K562 (cell line): Measurements from ENCODE around the gene CD82. TPM values are rescaled to one million over a fixed set of nuclear protein-coding genes. Genes with fewer than 3 reads are reported as not detected.

Experiments used
- COPS2 ChIP-seq: fragments of 450-650 bp; conservative IDR thresholded peaks from 2 replicates; pipeline ENCODE4 v1.6.1; 2016; ENCODE audit warnings: mild to moderate bottlenecking, moderate library complexity
- MCM7 ChIP-seq, 2 experiments: fragments of 450-650 bp; IDR thresholded peaks; 2 replicates each; pipeline ENCODE4 v1.6.1; 2016 to 2018
- PRPF4 ChIP-seq: fragments of 200-400 bp; formaldehyde crosslinking; IDR thresholded peaks from one replicate; pipeline ENCODE4 v1.6.1; 2017; ENCODE audit warnings: low read length, low read depth, mild to moderate bottlenecking; ENCODE audit not compliant: insufficient read depth, poor library complexity, severe bottlenecking
- ZNF174 ChIP-seq: fragments of 250-450 bp; sonication (Bioruptor Pico); IDR thresholded peaks from 2 replicates; pipeline ENCODE4 v1.4.0; 2020; ENCODE audit warnings: mild to moderate bottlenecking
- ZNF175 ChIP-seq: fragments of 200-800 bp; sonication (Bioruptor generic); IDR thresholded peaks from 2 replicates; pipeline ENCODE4 v1.6.1; 2016; ENCODE audit warnings: low read depth, mild to moderate bottlenecking, missing genetic modification characterization, missing compliant biosample characterization
- polyA plus RNA-seq, 8 experiments: library from polyadenylated mRNA; depleted of rRNA in 4 of 8; stranded (reverse) in 5 of 8; unstranded in 3 of 8; fragments of >200 nt; fragmentation: Nextera tagmentation in 2 of 8; fragmentation: Illumina TruSeq in 1 of 8; extraction: Ambion mirVana in 2 of 8; extraction: Trizol in 1 of 8; gene quantifications; 2 replicates each; pipeline versions ENCODE4 v1.2.1 to v1.2.3, GENCODE V29; 2011 to 2014; ENCODE audit warnings: inconsistent platforms in 1 of 8, missing spikeins in 1 of 8
- total RNA-seq, 7 experiments: library from RNA; depleted of rRNA in 6 of 7; stranded (reverse); fragments of >200 nt in 6 of 7; fragmentation: Illumina TruSeq in 2 of 7; extraction: Trizol in 2 of 7; gene quantifications; 2 replicates each; pipeline versions ENCODE4 v1.2.1 to v1.2.3, GENCODE V29; 2011 to 2021; ENCODE audit warnings: low replicate concordance in 1 of 7
- TF ChIP-seq, protein P1 (sequence below): fragments of 450-650 bp; IDR thresholded peaks from 2 replicates; pipeline ENCODE4 v1.6.1; 2016; ENCODE audit warnings: low read depth
- TF ChIP-seq, protein P2 (sequence below): fragments of 250-450 bp; sonication (Bioruptor Pico); IDR thresholded peaks from 2 replicates; pipeline ENCODE4 v1.4.0; 2020; ENCODE audit warnings: mild to moderate bottlenecking
- TF ChIP-seq, protein P3 (sequence below), 2 experiments: fragments of 450-650 bp; IDR thresholded peaks; 2 replicates each; pipeline ENCODE4 v1.6.1; 2018; ENCODE audit warnings: mild to moderate bottlenecking in 2 of 2, low read depth in 1 of 2; ENCODE audit not compliant: partially characterized antibody in 2 of 2
- TF ChIP-seq, protein P4 (sequence below): fragments of 250-450 bp; sonication (Bioruptor Pico); IDR thresholded peaks from 2 replicates; pipeline ENCODE4 v1.4.0; 2020; ENCODE audit warnings: mild to moderate bottlenecking, moderate library complexity
- TF ChIP-seq, protein P5 (sequence below), 3 experiments: fragments of 200-800 bp in 1 of 3; sonication (Bioruptor generic) in 1 of 3; sonication (generic) in 1 of 3; formaldehyde crosslinking in 1 of 3; IDR thresholded peaks; 2 replicates each; pipeline versions ENCODE4 v1.6.1 to v1.8.0; 2016 to 2022; ENCODE audit warnings: mild to moderate bottlenecking in 2 of 3, missing compliant biosample characterization in 2 of 3, missing genetic modification characterization in 2 of 3, missing genetic modification reagents in 1 of 3

CD82 gene
- total and polyA plus RNA-seq, 9 of the 15 experiments (the other 6 are each of a cell fraction or from before 2014, with no cell fraction given), result 0.27 to 9.4 (median 3.0) TPM

DNA sequence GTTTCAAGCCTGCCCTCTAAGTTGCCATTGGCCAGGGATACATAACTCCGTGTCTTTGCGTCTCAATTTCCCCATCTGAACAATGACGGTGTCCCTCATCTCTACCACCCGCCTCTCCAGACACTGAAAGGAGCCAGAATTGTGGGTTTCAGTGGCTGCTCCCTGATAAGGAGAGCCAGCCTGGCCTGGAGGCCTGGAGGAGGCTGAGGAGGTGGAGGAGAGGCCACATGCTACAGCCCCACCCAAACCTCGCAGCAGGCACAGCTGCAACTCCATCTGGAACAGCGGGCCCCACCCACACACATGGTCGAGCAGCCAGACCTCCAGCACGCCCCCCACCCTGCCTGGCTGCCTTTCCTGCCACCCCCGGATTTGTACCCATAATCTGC, 34.4 kb upstream of the CD82 start (continued):
- TF ChIP-seq, protein P1, sequence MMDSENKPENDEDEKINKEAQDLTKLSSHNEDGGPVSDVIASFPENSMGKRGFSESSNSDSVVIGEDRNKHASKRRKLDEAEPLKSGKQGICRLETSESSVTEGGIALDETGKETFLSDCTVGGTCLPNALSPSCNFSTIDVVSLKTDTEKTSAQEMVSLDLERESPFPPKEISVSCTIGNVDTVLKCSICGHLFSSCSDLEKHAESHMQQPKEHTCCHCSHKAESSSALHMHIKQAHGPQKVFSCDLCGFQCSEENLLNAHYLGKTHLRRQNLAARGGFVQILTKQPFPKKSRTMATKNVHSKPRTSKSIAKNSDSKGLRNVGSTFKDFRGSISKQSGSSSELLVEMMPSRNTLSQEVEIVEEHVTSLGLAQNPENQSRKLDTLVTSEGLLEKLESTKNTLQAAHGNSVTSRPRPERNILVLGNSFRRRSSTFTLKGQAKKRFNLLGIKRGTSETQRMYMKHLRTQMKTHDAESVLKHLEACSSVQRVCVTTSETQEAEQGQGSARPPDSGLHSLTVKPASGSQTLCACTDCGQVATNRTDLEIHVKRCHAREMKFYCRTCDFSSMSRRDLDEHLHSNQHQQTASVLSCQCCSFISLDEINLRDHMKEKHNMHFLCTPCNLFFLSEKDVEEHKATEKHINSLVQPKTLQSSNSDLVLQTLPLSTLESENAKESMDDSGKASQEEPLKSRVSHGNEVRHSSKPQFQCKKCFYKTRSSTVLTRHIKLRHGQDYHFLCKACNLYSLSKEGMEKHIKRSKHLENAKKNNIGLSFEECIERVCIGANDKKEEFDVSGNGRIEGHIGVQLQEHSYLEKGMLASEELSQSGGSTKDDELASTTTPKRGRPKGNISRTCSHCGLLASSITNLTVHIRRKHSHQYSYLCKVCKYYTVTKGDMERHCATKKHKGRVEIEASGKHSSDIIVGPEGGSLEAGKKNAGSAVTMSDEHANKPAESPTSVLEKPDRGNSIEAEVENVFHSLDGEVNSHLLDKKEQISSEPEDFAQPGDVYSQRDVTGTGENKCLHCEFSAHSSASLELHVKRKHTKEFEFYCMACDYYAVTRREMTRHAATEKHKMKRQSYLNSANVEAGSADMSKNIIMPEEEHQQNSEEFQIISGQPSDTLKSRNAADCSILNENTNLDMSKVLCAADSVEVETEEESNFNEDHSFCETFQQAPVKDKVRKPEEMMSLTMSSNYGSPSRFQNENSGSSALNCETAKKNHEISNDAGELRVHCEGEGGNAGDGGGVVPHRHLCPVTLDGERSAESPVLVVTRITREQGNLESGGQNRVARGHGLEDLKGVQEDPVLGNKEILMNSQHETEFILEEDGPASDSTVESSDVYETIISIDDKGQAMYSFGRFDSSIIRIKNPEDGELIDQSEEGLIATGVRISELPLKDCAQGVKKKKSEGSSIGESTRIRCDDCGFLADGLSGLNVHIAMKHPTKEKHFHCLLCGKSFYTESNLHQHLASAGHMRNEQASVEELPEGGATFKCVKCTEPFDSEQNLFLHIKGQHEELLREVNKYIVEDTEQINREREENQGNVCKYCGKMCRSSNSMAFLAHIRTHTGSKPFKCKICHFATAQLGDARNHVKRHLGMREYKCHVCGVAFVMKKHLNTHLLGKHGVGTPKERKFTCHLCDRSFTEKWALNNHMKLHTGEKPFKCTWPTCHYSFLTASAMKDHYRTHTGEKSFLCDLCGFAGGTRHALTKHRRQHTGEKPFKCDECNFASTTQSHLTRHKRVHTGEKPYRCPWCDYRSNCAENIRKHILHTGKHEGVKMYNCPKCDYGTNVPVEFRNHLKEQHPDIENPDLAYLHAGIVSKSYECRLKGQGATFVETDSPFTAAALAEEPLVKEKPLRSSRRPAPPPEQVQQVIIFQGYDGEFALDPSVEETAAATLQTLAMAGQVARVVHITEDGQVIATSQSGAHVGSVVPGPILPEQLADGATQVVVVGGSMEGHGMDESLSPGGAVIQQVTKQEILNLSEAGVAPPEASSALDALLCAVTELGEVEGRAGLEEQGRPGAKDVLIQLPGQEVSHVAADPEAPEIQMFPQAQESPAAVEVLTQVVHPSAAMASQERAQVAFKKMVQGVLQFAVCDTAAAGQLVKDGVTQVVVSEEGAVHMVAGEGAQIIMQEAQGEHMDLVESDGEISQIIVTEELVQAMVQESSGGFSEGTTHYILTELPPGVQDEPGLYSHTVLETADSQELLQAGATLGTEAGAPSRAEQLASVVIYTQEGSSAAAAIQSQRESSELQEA, result no peak
- TF ChIP-seq ZNF174 (CRISPR knock-in tag) (no peak), PRPF4 (no peak), MCM7 (IDR thresholded peaks at IDR 0.05) (no peak), ZNF175 (CRISPR knock-in tag) (no peak), COPS2 (no peak)
- TF ChIP-seq, protein P2, sequence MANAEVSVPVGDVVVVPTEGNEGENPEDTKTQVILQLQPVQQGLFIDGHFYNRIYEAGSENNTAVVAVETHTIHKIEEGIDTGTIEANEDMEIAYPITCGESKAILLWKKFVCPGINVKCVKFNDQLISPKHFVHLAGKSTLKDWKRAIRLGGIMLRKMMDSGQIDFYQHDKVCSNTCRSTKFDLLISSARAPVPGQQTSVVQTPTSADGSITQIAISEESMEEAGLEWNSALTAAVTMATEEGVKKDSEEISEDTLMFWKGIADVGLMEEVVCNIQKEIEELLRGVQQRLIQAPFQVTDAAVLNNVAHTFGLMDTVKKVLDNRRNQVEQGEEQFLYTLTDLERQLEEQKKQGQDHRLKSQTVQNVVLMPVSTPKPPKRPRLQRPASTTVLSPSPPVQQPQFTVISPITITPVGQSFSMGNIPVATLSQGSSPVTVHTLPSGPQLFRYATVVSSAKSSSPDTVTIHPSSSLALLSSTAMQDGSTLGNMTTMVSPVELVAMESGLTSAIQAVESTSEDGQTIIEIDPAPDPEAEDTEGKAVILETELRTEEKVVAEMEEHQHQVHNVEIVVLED (CRISPR knock-in tag), result no peak
- TF ChIP-seq, protein P3, sequence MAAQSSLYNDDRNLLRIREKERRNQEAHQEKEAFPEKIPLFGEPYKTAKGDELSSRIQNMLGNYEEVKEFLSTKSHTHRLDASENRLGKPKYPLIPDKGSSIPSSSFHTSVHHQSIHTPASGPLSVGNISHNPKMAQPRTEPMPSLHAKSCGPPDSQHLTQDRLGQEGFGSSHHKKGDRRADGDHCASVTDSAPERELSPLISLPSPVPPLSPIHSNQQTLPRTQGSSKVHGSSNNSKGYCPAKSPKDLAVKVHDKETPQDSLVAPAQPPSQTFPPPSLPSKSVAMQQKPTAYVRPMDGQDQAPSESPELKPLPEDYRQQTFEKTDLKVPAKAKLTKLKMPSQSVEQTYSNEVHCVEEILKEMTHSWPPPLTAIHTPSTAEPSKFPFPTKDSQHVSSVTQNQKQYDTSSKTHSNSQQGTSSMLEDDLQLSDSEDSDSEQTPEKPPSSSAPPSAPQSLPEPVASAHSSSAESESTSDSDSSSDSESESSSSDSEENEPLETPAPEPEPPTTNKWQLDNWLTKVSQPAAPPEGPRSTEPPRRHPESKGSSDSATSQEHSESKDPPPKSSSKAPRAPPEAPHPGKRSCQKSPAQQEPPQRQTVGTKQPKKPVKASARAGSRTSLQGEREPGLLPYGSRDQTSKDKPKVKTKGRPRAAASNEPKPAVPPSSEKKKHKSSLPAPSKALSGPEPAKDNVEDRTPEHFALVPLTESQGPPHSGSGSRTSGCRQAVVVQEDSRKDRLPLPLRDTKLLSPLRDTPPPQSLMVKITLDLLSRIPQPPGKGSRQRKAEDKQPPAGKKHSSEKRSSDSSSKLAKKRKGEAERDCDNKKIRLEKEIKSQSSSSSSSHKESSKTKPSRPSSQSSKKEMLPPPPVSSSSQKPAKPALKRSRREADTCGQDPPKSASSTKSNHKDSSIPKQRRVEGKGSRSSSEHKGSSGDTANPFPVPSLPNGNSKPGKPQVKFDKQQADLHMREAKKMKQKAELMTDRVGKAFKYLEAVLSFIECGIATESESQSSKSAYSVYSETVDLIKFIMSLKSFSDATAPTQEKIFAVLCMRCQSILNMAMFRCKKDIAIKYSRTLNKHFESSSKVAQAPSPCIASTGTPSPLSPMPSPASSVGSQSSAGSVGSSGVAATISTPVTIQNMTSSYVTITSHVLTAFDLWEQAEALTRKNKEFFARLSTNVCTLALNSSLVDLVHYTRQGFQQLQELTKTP (IDR thresholded peaks at IDR 0.05; ENCODE audit: low read depth in 1 of 2, partially characterized antibody in 2 of 2), result no peak
- TF ChIP-seq, protein P4, sequence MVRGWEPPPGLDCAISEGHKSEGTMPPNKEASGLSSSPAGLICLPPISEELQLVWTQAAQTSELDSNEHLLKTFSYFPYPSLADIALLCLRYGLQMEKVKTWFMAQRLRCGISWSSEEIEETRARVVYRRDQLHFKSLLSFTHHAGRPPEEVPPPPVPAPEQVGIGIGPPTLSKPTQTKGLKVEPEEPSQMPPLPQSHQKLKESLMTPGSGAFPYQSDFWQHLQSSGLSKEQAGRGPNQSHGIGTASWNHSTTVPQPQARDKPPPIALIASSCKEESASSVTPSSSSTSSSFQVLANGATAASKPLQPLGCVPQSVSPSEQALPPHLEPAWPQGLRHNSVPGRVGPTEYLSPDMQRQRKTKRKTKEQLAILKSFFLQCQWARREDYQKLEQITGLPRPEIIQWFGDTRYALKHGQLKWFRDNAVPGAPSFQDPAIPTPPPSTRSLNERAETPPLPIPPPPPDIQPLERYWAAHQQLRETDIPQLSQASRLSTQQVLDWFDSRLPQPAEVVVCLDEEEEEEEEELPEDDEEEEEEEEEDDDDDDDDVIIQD (CRISPR knock-in tag), result no peak
- TF ChIP-seq, protein P5, sequence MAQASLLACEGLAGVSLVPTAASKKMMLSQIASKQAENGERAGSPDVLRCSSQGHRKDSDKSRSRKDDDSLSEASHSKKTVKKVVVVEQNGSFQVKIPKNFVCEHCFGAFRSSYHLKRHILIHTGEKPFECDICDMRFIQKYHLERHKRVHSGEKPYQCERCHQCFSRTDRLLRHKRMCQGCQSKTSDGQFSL (CRISPR knock-in tag; IDR thresholded peaks at IDR 0.05), result no peak
- TF ChIP-seq, protein P5 (tag; IDR thresholded peaks at IDR 0.05), result peak in 1 of 2 experiments; percentile 87; a peak in 2 of 4 replicates
